Astrocyte (in vitro differentiated cells and primary cell): ENCODE measurements around the gene PTPRM. TPM values are rescaled to one million over a fixed set of nuclear protein-coding genes. Genes with fewer than 3 reads are reported as not detected.
"Not testable (repeated sequence)": the region's sequence is repeated elsewhere in the genome, so short reads cannot be mapped to it uniquely, and the experiment has no call there.

Experiments
- DNase-seq: peaks from one replicate; pipeline ENCODE4 v3.0.0-alpha.2; 2010; ENCODE audit warnings: low read depth
- FAIRE-seq: peaks from 2 replicates; lab custom pipeline; 2011; peaks lifted over from hg19 to GRCh38; lab: Jason Lieb, UNC
- H2AFZ ChIP-seq: 2 replicates; pipeline ENCODE4 v1.6.0; 2012; ENCODE audit warnings: low read depth, low read length, inconsistent platforms
- H3K27ac ChIP-seq: 2 replicates; pipeline ENCODE4 v1.5.1; 2011; ENCODE audit warnings: low read depth, low read length, inconsistent platforms
- H3K27me3 ChIP-seq: 2 replicates; pipeline ENCODE4 v1.6.0; 2011; ENCODE audit warnings: low read length, inconsistent platforms; ENCODE audit not compliant: insufficient read depth
- H3K36me3 ChIP-seq: 2 replicates; pipeline ENCODE4 v1.5.1; 2011; ENCODE audit warnings: low read length, inconsistent platforms; ENCODE audit not compliant: insufficient read depth
- H3K4me1 ChIP-seq: 2 replicates; pipeline ENCODE4 v1.5.1; 2011; ENCODE audit warnings: low read length, inconsistent platforms; ENCODE audit not compliant: insufficient read depth
- H3K4me2 ChIP-seq: 2 replicates; pipeline ENCODE4 v1.6.0; 2012; ENCODE audit warnings: low read length, inconsistent platforms
- H3K4me3 ChIP-seq: 2 replicates; pipeline ENCODE4 v1.5.1; 2011; ENCODE audit warnings: low read depth, mild to moderate bottlenecking, low read length, inconsistent platforms; ENCODE audit not compliant: insufficient read depth
- H3K79me2 ChIP-seq: 2 replicates; pipeline ENCODE4 v1.6.0; 2012; ENCODE audit warnings: mild to moderate bottlenecking, low read length, inconsistent platforms; ENCODE audit not compliant: insufficient read depth
- H3K9ac ChIP-seq: 2 replicates; pipeline ENCODE4 v1.6.0; 2012; ENCODE audit warnings: mild to moderate bottlenecking, low read length, inconsistent platforms
- H3K9me3 ChIP-seq: 2 replicates; pipeline ENCODE4 v1.5.1; 2012; ENCODE audit warnings: low read depth, mild to moderate bottlenecking, low read length, inconsistent platforms; ENCODE audit not compliant: insufficient read depth
- H4K20me1 ChIP-seq: 2 replicates; pipeline ENCODE4 v1.6.0; 2012; ENCODE audit warnings: low read length, inconsistent platforms; ENCODE audit not compliant: insufficient read depth
- H3K27ac Mint-ChIP-seq: one replicate; pipeline ENCODE4 v1.8.0; 2021; ENCODE audit warnings: mild to moderate bottlenecking, mixed read lengths; ENCODE audit not compliant: unreplicated experiment
- H3K27me3 Mint-ChIP-seq: one replicate; pipeline ENCODE4 v1.8.0; 2021; ENCODE audit warnings: low read depth, mixed read lengths; ENCODE audit not compliant: unreplicated experiment
- H3K36me3 Mint-ChIP-seq: one replicate; pipeline ENCODE4 v1.8.0; 2021; ENCODE audit warnings: low read depth, mixed read lengths; ENCODE audit not compliant: unreplicated experiment
- H3K4me1 Mint-ChIP-seq: one replicate; pipeline ENCODE4 v1.8.0; 2021; ENCODE audit warnings: low read depth, mixed read lengths; ENCODE audit not compliant: unreplicated experiment
- H3K4me3 Mint-ChIP-seq: one replicate; pipeline ENCODE4 v1.8.0; 2021; ENCODE audit warnings: mild to moderate bottlenecking, moderate library complexity, mixed read lengths; ENCODE audit not compliant: unreplicated experiment
- H3K9me3 Mint-ChIP-seq: one replicate; pipeline ENCODE4 v1.8.0; 2021; ENCODE audit warnings: mild to moderate bottlenecking, mixed read lengths; ENCODE audit not compliant: unreplicated experiment
- EZH2 ChIP-seq: IDR thresholded peaks from 2 replicates; pipeline ENCODE4 v1.6.1; 2012; ENCODE audit warnings: mild to moderate bottlenecking, low read length, inconsistent platforms; ENCODE audit not compliant: insufficient read depth
- total RNA-seq: library from RNA; stranded (reverse); gene quantifications from 2 replicates; pipeline ENCODE4 v1.2.1, GENCODE V29; 2021
- TF ChIP-seq, protein P1 (sequence below): IDR thresholded peaks from 2 replicates; pipeline ENCODE4 v1.5.1; 2011; ENCODE audit warnings: low read depth, mild to moderate bottlenecking, inconsistent platforms, low read length, moderate library complexity; ENCODE audit not compliant: insufficient read depth

The PTPRM gene
- total RNA-seq, 1 donor from 2014 or later: 59.6 TPM

DNA sequence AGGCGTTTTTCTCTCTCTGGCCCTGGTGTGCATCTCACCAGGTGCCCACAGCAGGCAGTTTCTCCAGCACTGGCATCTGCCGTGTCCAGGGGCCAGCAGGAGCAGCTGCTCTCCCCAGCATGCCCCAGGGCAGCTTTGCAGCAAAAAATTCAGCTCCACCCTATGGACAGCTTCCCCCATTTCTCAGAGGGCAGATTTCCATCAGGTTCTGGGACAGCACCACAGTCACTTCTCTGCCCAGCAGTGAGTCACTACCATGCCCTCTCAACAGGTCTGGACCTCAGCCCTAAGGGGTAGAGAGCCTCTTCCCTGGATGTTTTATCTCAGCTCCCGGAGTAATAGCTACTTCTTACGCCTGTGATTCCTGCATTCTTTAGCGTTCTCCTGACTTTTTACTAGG, 871.9 kb downstream of the PTPRM start:
- Histone ChIP-seq H3K4me1 (no peaks in the 10 kb centered on the region), H3K27me3 (peaks cover 4% of the 10 kb centered on the region), H3K4me3 (no peak overlapping the region), H4K20me1 (no peaks in the 10 kb centered on the region), H3K36me3 (no peaks in the 10 kb centered on the region), H3K79me2 (no peaks in the 10 kb centered on the region), H3K9ac (no peak overlapping the region), H3K9me3 (no peaks in the 10 kb centered on the region), H2AFZ (no peak overlapping the region), H3K27ac (no peak overlapping the region), H3K4me2 (no peak overlapping the region)
- no peak for TF ChIP-seq EZH2
- TF ChIP-seq, protein P1, sequence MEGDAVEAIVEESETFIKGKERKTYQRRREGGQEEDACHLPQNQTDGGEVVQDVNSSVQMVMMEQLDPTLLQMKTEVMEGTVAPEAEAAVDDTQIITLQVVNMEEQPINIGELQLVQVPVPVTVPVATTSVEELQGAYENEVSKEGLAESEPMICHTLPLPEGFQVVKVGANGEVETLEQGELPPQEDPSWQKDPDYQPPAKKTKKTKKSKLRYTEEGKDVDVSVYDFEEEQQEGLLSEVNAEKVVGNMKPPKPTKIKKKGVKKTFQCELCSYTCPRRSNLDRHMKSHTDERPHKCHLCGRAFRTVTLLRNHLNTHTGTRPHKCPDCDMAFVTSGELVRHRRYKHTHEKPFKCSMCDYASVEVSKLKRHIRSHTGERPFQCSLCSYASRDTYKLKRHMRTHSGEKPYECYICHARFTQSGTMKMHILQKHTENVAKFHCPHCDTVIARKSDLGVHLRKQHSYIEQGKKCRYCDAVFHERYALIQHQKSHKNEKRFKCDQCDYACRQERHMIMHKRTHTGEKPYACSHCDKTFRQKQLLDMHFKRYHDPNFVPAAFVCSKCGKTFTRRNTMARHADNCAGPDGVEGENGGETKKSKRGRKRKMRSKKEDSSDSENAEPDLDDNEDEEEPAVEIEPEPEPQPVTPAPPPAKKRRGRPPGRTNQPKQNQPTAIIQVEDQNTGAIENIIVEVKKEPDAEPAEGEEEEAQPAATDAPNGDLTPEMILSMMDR: no peak
- no peak overlapping the region for H3K27ac Mint-ChIP-seq
- H3K36me3 Mint-ChIP-seq: no peaks in the 10 kb centered on the region
- H3K9me3 Mint-ChIP-seq: peaks cover 7% of the 10 kb centered on the region
- peaks cover 13% of the 10 kb centered on the region for H3K27me3 Mint-ChIP-seq
- no peak overlapping the region for H3K4me3 Mint-ChIP-seq
- DNase-seq (no peak), FAIRE-seq (no peak)
- no peaks in the 10 kb centered on the region for H3K4me1 Mint-ChIP-seq

DNA sequence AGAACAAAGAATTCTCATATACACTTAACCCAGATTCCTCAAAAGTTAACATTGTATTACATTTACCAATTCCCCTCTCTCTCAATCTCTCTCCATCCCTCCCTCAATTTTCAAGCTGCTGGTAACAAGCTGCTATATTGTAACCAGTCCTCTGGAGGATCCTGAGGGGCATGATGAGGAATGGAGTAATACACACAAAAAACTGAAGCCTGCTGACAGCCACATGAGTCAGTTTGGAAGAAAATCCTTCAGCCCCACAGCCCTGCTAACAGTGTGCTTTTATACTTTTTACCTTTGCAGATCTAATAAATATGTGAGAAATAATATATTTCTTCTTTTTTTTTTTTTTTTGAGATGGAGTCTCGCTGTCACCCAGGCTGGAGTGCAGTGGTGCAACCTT, 876.4 kb downstream of the PTPRM start:
- FAIRE-seq (no peak), DNase-seq (no peak)
- Histone ChIP-seq H3K36me3 (no peaks in the 10 kb centered on the region), H3K4me1 (no peaks in the 10 kb centered on the region), H3K9ac (no peak overlapping the region), H3K4me2 (no peak overlapping the region), H3K4me3 (no peak overlapping the region), H3K27ac (no peak overlapping the region), H4K20me1 (no peaks in the 10 kb centered on the region), H3K9me3 (no peaks in the 10 kb centered on the region), H3K79me2 (no peaks in the 10 kb centered on the region), H3K27me3 (no peaks in the 10 kb centered on the region), H2AFZ (no peak overlapping the region)
- Mint-ChIP-seq H3K36me3 (no peaks in the 10 kb centered on the region), H3K27me3 (no peaks in the 10 kb centered on the region), H3K4me1 (no peaks in the 10 kb centered on the region), H3K27ac (no peak overlapping the region), H3K9me3 (peaks cover 7% of the 10 kb centered on the region), H3K4me3 (no peak overlapping the region)
- TF ChIP-seq, protein P1: no peak
- TF ChIP-seq EZH2: no peak

DNA sequence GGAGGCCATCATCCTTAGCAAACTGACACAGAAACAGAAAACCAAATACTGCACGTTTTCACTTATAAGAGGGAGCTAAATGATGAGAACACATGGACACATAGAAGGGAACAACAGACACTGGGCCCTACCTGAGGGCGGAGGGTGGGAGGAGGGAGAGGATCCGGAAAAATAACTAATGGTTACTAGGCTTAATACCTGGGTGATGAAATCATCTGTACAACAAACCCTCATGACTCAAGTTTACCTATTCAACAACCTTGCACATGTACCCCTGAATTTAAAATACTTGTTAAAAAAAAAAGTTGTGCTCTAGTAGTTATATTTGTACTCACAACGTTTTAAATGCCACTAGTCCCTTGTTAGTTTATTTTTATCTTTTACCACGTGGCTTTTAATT, 879.8 kb downstream of the PTPRM start:
- not testable (repeated sequence) for H3K9me3 Mint-ChIP-seq, H3K27me3 ChIP-seq, H3K9ac ChIP-seq, DNase-seq, H3K4me1 ChIP-seq, FAIRE-seq, H3K27ac ChIP-seq, H3K36me3 Mint-ChIP-seq, H3K27me3 Mint-ChIP-seq, H3K4me3 Mint-ChIP-seq, H3K27ac Mint-ChIP-seq, H3K79me2 ChIP-seq, H3K4me1 Mint-ChIP-seq, H3K4me2 ChIP-seq, H4K20me1 ChIP-seq, H3K36me3 ChIP-seq, H3K9me3 ChIP-seq, H2AFZ ChIP-seq, H3K4me3 ChIP-seq
